HepG2 (cell line): ENCODE results near the gene GGPS1. TPM values are rescaled to one million over a fixed set of nuclear protein-coding genes. Genes with fewer than 3 reads are reported as not detected.

ENCODE experiments used
- ARNT ChIP-seq: fragments of 450-650 bp; IDR thresholded peaks from 2 replicates; pipeline ENCODE4 v1.6.1; 2017
- BORCS8-MEF2B ChIP-seq: sonication (generic); formaldehyde crosslinking; IDR thresholded peaks from 2 replicates; pipeline ENCODE4 v1.8.0; 2022; ENCODE audit warnings: mild to moderate bottlenecking, missing genetic modification reagents
- CENPBD1 ChIP-seq: sonication (generic); formaldehyde crosslinking; IDR thresholded peaks from 2 replicates; pipeline ENCODE4 v1.8.0; 2022; ENCODE audit warnings: missing genetic modification reagents, low read depth, mild to moderate bottlenecking, borderline replicate concordance
- CHCHD3 ChIP-seq: sonication (generic); formaldehyde crosslinking; IDR thresholded peaks from 2 replicates; pipeline ENCODE4 v1.8.0; 2022; ENCODE audit warnings: mild to moderate bottlenecking, missing genetic modification reagents, moderate library complexity
- GATAD1 ChIP-seq: IDR thresholded peaks from 2 replicates; pipeline ENCODE4 v1.6.1; 2016; ENCODE audit warnings: missing genetic modification reagents, missing compliant biosample characterization
- HDAC2 ChIP-seq: sonication (generic); formaldehyde crosslinking; IDR thresholded peaks from 2 replicates; pipeline ENCODE4 v1.4.0; 2020; ENCODE audit warnings: missing genetic modification reagents
- HOXA3 ChIP-seq: sonication (generic); formaldehyde crosslinking; IDR thresholded peaks from 2 replicates; pipeline ENCODE4 v1.5.0; 2020; ENCODE audit warnings: missing genetic modification reagents
- JUNB ChIP-seq: sonication (generic); formaldehyde crosslinking; IDR thresholded peaks from 2 replicates; pipeline ENCODE4 v1.8.0; 2022; ENCODE audit warnings: missing genetic modification reagents, mild to moderate bottlenecking, borderline replicate concordance
- KLF13 ChIP-seq: sonication (generic); formaldehyde crosslinking; IDR thresholded peaks from 2 replicates; pipeline ENCODE4 v1.4.0; 2020; ENCODE audit warnings: mild to moderate bottlenecking, missing genetic modification reagents
- LCORL ChIP-seq, 2 experiments: fragments of 450-650 bp in 1 of 2; sonication (generic) in 1 of 2; formaldehyde crosslinking in 1 of 2; IDR thresholded peaks; 2 replicates each; pipeline versions ENCODE4 v1.5.0 to v1.6.1; 2017 to 2020; ENCODE audit warnings: antibody characterized with exemption in 1 of 2, missing genetic modification reagents in 1 of 2
- MTA3 ChIP-seq: sonication (generic); formaldehyde crosslinking; IDR thresholded peaks from 2 replicates; pipeline ENCODE4 v1.4.0; 2020; ENCODE audit warnings: missing genetic modification reagents
- PCBP1 ChIP-seq: fragments of 200-400 bp; formaldehyde crosslinking; IDR thresholded peaks from 2 replicates; pipeline ENCODE4 v1.6.1; 2017; ENCODE audit warnings: mild to moderate bottlenecking, low read depth, low read length, borderline replicate concordance
- SETDB1 ChIP-seq: sonication (generic); formaldehyde crosslinking; IDR thresholded peaks from 2 replicates; pipeline ENCODE4 v1.5.1; 2020; ENCODE audit warnings: missing genetic modification reagents, mild to moderate bottlenecking, borderline replicate concordance
- SMAD3 ChIP-seq: sonication (generic); formaldehyde crosslinking; IDR thresholded peaks from 2 replicates; pipeline ENCODE4 v1.4.0; 2020; ENCODE audit warnings: missing genetic modification reagents
- SMYD3 ChIP-seq: sonication (generic); formaldehyde crosslinking; IDR thresholded peaks from 2 replicates; pipeline ENCODE4 v1.8.1; 2023; ENCODE audit warnings: mild to moderate bottlenecking, missing genetic modification reagents
- ZKSCAN5 ChIP-seq: sonication (generic); formaldehyde crosslinking; IDR thresholded peaks from 2 replicates; pipeline ENCODE4 v1.5.1; 2020; ENCODE audit warnings: mild to moderate bottlenecking, missing genetic modification reagents
- ZNF12 ChIP-seq: sonication (generic); formaldehyde crosslinking; IDR thresholded peaks from 2 replicates; pipeline ENCODE4 v1.5.0; 2020; ENCODE audit warnings: missing genetic modification reagents
- ZNF235 ChIP-seq: sonication (generic); formaldehyde crosslinking; IDR thresholded peaks from 2 replicates; pipeline ENCODE4 v1.8.1; 2023; ENCODE audit warnings: mild to moderate bottlenecking, missing genetic modification reagents, borderline replicate concordance
- ZNF33B ChIP-seq: sonication (generic); formaldehyde crosslinking; IDR thresholded peaks from 2 replicates; pipeline ENCODE4 v1.5.1; 2020; ENCODE audit warnings: mild to moderate bottlenecking, missing genetic modification reagents
- ZNF547 ChIP-seq: sonication (generic); formaldehyde crosslinking; IDR thresholded peaks from 2 replicates; pipeline ENCODE4 v1.5.1; 2020; ENCODE audit warnings: mild to moderate bottlenecking, missing genetic modification reagents
- ZNF552 ChIP-seq: sonication (generic); formaldehyde crosslinking; IDR thresholded peaks from 2 replicates; pipeline ENCODE4 v1.9.0; 2022; ENCODE audit warnings: missing genetic modification reagents, mild to moderate bottlenecking, borderline replicate concordance
- ZNF556 ChIP-seq: sonication (generic); formaldehyde crosslinking; IDR thresholded peaks from 2 replicates; pipeline ENCODE4 v1.4.0; 2020; ENCODE audit warnings: mild to moderate bottlenecking, missing genetic modification reagents, borderline replicate concordance
- ZNF768 ChIP-seq: sonication (generic); formaldehyde crosslinking; IDR thresholded peaks from 2 replicates; pipeline ENCODE4 v1.4.0; 2020; ENCODE audit warnings: missing genetic modification reagents
- ZNF773 ChIP-seq: sonication (generic); formaldehyde crosslinking; IDR thresholded peaks from 2 replicates; pipeline ENCODE4 v1.4.0; 2020; ENCODE audit warnings: missing genetic modification reagents, borderline replicate concordance
- ZSCAN9 ChIP-seq: IDR thresholded peaks from 2 replicates; pipeline ENCODE4 v1.6.1; 2016; ENCODE audit warnings: borderline replicate concordance
- polyA plus RNA-seq, 8 experiments: library from polyadenylated mRNA; depleted of rRNA in 3 of 8; stranded (reverse) in 7 of 8; unstranded in 1 of 8; fragments of >200 nt; fragmentation: Illumina TruSeq in 4 of 8; extraction: Trizol in 4 of 8; gene quantifications; 2 replicates each; pipeline versions ENCODE4 v1.2.1 to v1.2.3, GENCODE V29; 2011 to 2016; ENCODE audit warnings: low read depth in 4 of 8, missing spikeins in 1 of 8, mixed read lengths in 1 of 8; ENCODE audit not compliant: insufficient read depth in 1 of 8
- total RNA-seq, 5 experiments: library from RNA; depleted of rRNA; stranded (reverse); fragments of >200 nt; fragmentation: Illumina TruSeq; extraction: Trizol; gene quantifications; 2 replicates each; pipeline ENCODE4 v1.2.3, GENCODE V29; 2016; ENCODE audit warnings: low read depth in 1 of 5
- TF ChIP-seq, protein P1 (sequence below): sonication (generic); formaldehyde crosslinking; IDR thresholded peaks from 2 replicates; pipeline ENCODE4 v1.4.0; 2020; ENCODE audit warnings: mild to moderate bottlenecking, missing genetic modification reagents, borderline replicate concordance
- TF ChIP-seq, protein P2 (sequence below): sonication (generic); formaldehyde crosslinking; IDR thresholded peaks from 2 replicates; pipeline ENCODE4 v1.4.0; 2020; ENCODE audit warnings: missing genetic modification reagents

The GGPS1 gene
- total and polyA plus RNA-seq, 2 of the 13 experiments (the other 11 are each of a cell fraction or from before 2014, with no cell fraction given): 28.8 to 42.6 TPM

DNA sequence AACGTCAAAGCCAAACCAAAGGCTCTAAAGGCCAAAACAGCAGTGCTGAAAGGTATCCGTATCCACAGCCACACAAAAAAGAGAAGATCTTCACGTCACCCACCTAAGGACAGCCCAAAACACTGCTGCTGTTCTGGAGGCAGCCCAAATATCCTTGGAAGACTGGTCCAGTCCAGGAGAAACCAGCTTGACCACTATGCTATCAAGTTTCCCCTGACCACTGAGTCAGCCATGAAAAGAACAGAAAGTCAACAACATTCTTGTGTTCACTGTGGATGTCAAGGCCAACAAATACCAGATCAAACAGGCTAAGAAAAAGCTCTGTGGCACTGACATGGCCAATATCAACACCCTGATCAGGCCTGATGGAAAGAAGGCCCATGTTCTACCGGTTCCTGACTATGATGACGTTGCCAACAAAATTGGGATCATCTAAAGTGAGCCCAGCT lies 32.4 kb upstream of the GGPS1 start (continued):
- TF ChIP-seq, protein P1, sequence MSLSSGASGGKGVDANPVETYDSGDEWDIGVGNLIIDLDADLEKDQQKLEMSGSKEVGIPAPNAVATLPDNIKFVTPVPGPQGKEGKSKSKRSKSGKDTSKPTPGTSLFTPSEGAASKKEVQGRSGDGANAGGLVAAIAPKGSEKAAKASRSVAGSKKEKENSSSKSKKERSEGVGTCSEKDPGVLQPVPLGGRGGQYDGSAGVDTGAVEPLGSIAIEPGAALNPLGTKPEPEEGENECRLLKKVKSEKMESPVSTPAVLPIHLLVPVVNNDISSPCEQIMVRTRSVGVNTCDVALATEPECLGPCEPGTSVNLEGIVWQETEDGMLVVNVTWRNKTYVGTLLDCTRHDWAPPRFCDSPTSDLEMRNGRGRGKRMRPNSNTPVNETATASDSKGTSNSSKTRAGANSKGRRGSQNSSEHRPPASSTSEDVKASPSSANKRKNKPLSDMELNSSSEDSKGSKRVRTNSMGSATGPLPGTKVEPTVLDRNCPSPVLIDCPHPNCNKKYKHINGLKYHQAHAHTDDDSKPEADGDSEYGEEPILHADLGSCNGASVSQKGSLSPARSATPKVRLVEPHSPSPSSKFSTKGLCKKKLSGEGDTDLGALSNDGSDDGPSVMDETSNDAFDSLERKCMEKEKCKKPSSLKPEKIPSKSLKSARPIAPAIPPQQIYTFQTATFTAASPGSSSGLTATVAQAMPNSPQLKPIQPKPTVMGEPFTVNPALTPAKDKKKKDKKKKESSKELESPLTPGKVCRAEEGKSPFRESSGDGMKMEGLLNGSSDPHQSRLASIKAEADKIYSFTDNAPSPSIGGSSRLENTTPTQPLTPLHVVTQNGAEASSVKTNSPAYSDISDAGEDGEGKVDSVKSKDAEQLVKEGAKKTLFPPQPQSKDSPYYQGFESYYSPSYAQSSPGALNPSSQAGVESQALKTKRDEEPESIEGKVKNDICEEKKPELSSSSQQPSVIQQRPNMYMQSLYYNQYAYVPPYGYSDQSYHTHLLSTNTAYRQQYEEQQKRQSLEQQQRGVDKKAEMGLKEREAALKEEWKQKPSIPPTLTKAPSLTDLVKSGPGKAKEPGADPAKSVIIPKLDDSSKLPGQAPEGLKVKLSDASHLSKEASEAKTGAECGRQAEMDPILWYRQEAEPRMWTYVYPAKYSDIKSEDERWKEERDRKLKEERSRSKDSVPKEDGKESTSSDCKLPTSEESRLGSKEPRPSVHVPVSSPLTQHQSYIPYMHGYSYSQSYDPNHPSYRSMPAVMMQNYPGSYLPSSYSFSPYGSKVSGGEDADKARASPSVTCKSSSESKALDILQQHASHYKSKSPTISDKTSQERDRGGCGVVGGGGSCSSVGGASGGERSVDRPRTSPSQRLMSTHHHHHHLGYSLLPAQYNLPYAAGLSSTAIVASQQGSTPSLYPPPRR: peak; percentile 89
- TF ChIP-seq ZNF556 (CRISPR knock-in tag) (no peak; the same call in 1 of the 2 replicates), ZNF235 (CRISPR knock-in tag) (no peak), JUNB (CRISPR knock-in tag) (peak; percentile 73; the same call in 1 of the 2 replicates), HOXA3 (CRISPR knock-in tag) (peak; percentile 77), ZSCAN9 (no peak; the same call in 1 of the 2 replicates), ZNF12 (CRISPR knock-in tag) (no peak; the same call in 1 of the 2 replicates), ZNF773 (CRISPR knock-in tag) (no peak), KLF13 (no peak), MTA3 (CRISPR knock-in tag) (no peak), HDAC2 (peak; percentile 91), ARNT (no peak), ZNF552 (CRISPR knock-in tag) (no peak), SMAD3 (CRISPR knock-in tag) (peak; percentile 83; the same call in 1 of the 2 replicates), BORCS8-MEF2B (CRISPR knock-in tag) (no peak), CHCHD3 (CRISPR knock-in tag) (no peak), PCBP1 (no peak), ZKSCAN5 (no peak), SMYD3 (CRISPR knock-in tag) (no peak), CENPBD1 (CRISPR knock-in tag) (no peak), LCORL (IDR thresholded peaks at IDR 0.05) (0 out of 2 replicates have a peak, but pooled peaks have one; percentile 8), LCORL (CRISPR knock-in tag; IDR thresholded peaks at IDR 0.05) (peak; percentile 93), GATAD1 (CRISPR knock-in tag) (0 out of 2 replicates have a peak, but pooled peaks have one; percentile 35), ZNF547 (CRISPR knock-in tag) (no peak), ZNF33B (CRISPR knock-in tag) (no peak), SETDB1 (no peak), ZNF768 (CRISPR knock-in tag) (no peak)
- TF ChIP-seq, protein P2, sequence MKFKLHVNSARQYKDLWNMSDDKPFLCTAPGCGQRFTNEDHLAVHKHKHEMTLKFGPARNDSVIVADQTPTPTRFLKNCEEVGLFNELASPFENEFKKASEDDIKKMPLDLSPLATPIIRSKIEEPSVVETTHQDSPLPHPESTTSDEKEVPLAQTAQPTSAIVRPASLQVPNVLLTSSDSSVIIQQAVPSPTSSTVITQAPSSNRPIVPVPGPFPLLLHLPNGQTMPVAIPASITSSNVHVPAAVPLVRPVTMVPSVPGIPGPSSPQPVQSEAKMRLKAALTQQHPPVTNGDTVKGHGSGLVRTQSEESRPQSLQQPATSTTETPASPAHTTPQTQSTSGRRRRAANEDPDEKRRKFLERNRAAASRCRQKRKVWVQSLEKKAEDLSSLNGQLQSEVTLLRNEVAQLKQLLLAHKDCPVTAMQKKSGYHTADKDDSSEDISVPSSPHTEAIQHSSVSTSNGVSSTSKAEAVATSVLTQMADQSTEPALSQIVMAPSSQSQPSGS (CRISPR knock-in tag): peak; percentile 64
